SK-N-MC (cell line): ENCODE results near the gene MMP2.

Source experiments
- EZH2 ChIP-seq: fragments of 200-600 bp; sonication (generic); IDR thresholded peaks from one replicate; pipeline ENCODE4 v1.6.1; 2017; ENCODE audit warnings: antibody characterized with exemption
- FOXP2 ChIP-seq: optimal IDR thresholded peaks from 2 replicates; pipeline ENCODE3; 2011; ENCODE audit warnings: mild to moderate bottlenecking, moderate library complexity; ENCODE audit not compliant: insufficient read depth; ENCODE audit errors: extremely low read length, control extremely low read depth
- POLR2AphosphoS5 ChIP-seq: IDR thresholded peaks from 2 replicates; pipeline ENCODE4 v1.6.1; 2012; ENCODE audit warnings: mild to moderate bottlenecking, low read depth, low read length, borderline replicate concordance

DNA sequence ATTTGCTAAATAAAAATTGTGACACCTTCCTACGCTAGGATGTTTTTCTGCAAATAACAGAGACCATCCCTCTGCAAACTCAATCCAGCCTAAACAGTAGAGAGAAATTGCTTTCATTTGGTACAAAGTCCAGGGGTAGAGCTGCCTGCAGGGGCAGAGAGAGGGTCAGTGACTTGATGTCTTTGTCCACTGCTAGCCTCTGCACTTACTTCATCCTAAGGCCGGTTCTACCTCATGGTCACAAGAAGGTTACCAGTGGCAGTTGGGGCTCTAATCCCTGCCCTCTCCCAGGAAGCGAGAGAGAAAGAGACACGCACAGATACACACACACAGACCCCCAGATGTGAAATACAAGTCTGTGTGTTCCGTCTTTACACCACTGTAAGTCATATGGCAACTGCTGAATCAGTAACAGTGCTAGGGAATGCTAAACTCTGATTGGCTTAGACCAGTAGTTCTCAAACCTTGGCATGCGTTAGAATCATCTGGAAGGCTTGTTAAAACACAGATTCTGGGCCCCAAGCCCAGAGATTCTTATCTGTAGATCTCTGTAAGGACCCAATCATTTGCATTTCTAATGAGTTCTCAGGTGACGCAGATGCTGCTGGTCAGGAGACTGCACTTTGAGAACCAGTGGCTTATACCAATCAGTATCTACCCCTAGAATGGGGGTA, 16.8 kb downstream of the MMP2 start:
- no peak for TF ChIP-seq POLR2AphosphoS5
- TF ChIP-seq EZH2 = no peak
- no peak for TF ChIP-seq FOXP2
